B cell (primary cell): ENCODE measurements around the gene TCF23. TPM values are rescaled to one million over a fixed set of nuclear protein-coding genes. Genes with fewer than 3 reads are reported as not detected.

Experiments used
- ATAC-seq: fragments of 200-7000 bp; cut with Tn5 transposase; one replicate; pipeline ENCODE4 v1.10.0; 2021; ENCODE audit warnings: low read depth, mild to moderate bottlenecking, moderate number of reproducible peaks, moderate library complexity
- CTCF ChIA-PET: fragments of 350-600 bp; sonication (Branson Sonifier 250); formaldehyde crosslinking; loops from one replicate; lab custom pipeline; 2021; ENCODE audit warnings: antibody characterized with exemption, inconsistent platforms; lab: Charles Lee
- POLR2A ChIA-PET: fragments of 350-600 bp; sonication (Branson Sonifier 250); formaldehyde crosslinking; loops from one replicate; lab custom pipeline; 2021; ENCODE audit warnings: antibody characterized with exemption; lab: Charles Lee
- DNase-seq: peaks from one replicate; pipeline ENCODE4 v3.0.0; 2013
- H2AFZ ChIP-seq: 2 replicates; pipeline ENCODE4 v1.6.1; 2012; ENCODE audit warnings: mild to moderate bottlenecking, low read depth, low read length; ENCODE audit not compliant: insufficient read depth, poor library complexity, severe bottlenecking
- H3K27ac ChIP-seq, 2 donors: 1 replicate in 1 of 2; 2 replicates in 1 of 2; pipeline ENCODE4 v1.5.1; 2012 to 2013; ENCODE audit warnings: low read length in 2 of 2, mild to moderate bottlenecking in 2 of 2, moderate library complexity in 1 of 2
- H3K27me3 ChIP-seq, 4 experiments: fragments of 200-600 bp in 1 of 4; sonication (generic) in 1 of 4; replicated peaks in 1 of 4; 1 replicate in 2 of 4; 2 replicates in 2 of 4; pipeline versions ENCODE4 v1.6.1 to v1.7.0; 2013 to 2016; ENCODE audit warnings: low read length in 3 of 4, mild to moderate bottlenecking in 2 of 4, mixed read lengths in 1 of 4, moderate library complexity in 1 of 4; ENCODE audit not compliant: insufficient read depth in 4 of 4, control insufficient read depth in 3 of 4; ENCODE audit errors: control extremely low read depth in 1 of 4
- H3K36me3 ChIP-seq, 2 experiments: replicated peaks in 1 of 2; 1 replicate in 1 of 2; 2 replicates in 1 of 2; pipeline versions ENCODE4 v1.6.1 to v1.7.1; 2013; ENCODE audit warnings: low read length in 1 of 2; ENCODE audit not compliant: insufficient read depth in 2 of 2, control insufficient read depth in 1 of 2; ENCODE audit errors: control extremely low read depth in 1 of 2, extremely low read depth in 1 of 2
- H3K4me1 ChIP-seq, 2 donors: fragments of 200-600 bp in 1 of 2; sonication (generic) in 1 of 2; 1 replicate in 1 of 2; 2 replicates in 1 of 2; pipeline versions ENCODE4 v1.5.1 to v1.6.1; 2013 to 2017; ENCODE audit warnings: low read length in 2 of 2; ENCODE audit not compliant: control insufficient read depth in 2 of 2, insufficient read depth in 2 of 2
- H3K4me2 ChIP-seq: replicated peaks from 2 replicates; pipeline ENCODE3; 2012; ENCODE audit warnings: mild to moderate bottlenecking, low read depth, low read length; ENCODE audit not compliant: poor library complexity, severe bottlenecking
- H3K4me3 ChIP-seq, 5 experiments: fragments of 200-600 bp in 1 of 5; sonication (generic) in 1 of 5; 1 replicate in 3 of 5; 2 replicates in 2 of 5; pipeline versions ENCODE4 v1.5.1 to v1.7.0; 2011 to 2016; ENCODE audit warnings: low read length in 4 of 5, mild to moderate bottlenecking in 4 of 5, low read depth in 2 of 5, control low read depth in 1 of 5, moderate library complexity in 1 of 5; ENCODE audit not compliant: insufficient read depth in 1 of 5; ENCODE audit errors: control extremely low read depth in 1 of 5, extremely low read depth in 1 of 5
- H3K79me2 ChIP-seq: fragments of 200-600 bp; sonication (generic); one replicate; pipeline ENCODE4 v1.6.0; 2016; ENCODE audit warnings: low read length; ENCODE audit not compliant: control insufficient read depth, insufficient read depth
- H3K9ac ChIP-seq: fragments of 200-600 bp; sonication (generic); 2 replicates; pipeline ENCODE4 v1.6.1; 2017; ENCODE audit warnings: mild to moderate bottlenecking, low read length, moderate library complexity
- H3K9me3 ChIP-seq, 3 donors: one replicate each; pipeline versions ENCODE4 v1.6.1 to v1.7.1; 2013; ENCODE audit warnings: low read length in 2 of 3; ENCODE audit not compliant: control insufficient read depth in 2 of 3, insufficient read depth in 1 of 3; ENCODE audit errors: control extremely low read depth in 1 of 3
- H4K20me1 ChIP-seq: 2 replicates; pipeline ENCODE4 v1.6.0; 2012; ENCODE audit warnings: mild to moderate bottlenecking, low read length; ENCODE audit not compliant: insufficient read depth, control insufficient read depth, poor library complexity, severe bottlenecking
- H3K27ac Mint-ChIP-seq: one replicate; pipeline ENCODE4 v1.8.0; 2021; ENCODE audit warnings: mixed read lengths
- H3K27me3 Mint-ChIP-seq: one replicate; pipeline ENCODE4 v1.8.0; 2021; ENCODE audit warnings: mixed read lengths
- H3K4me1 Mint-ChIP-seq: one replicate; pipeline ENCODE4 v1.8.0; 2021; ENCODE audit warnings: mixed read lengths
- H3K4me3 Mint-ChIP-seq: one replicate; pipeline ENCODE4 v1.8.0; 2021; ENCODE audit warnings: mixed read lengths
- H3K9me3 Mint-ChIP-seq: one replicate; pipeline ENCODE4 v1.8.0; 2022; ENCODE audit warnings: mixed read lengths; ENCODE audit not compliant: insufficient read depth
- EZH2 ChIP-seq: IDR thresholded peaks from 2 replicates; pipeline ENCODE4 v1.6.1; 2012; ENCODE audit warnings: borderline replicate concordance, low read depth, mild to moderate bottlenecking, moderate library complexity, low read length; ENCODE audit not compliant: insufficient read depth, poor library complexity, severe bottlenecking
- WGBS: methylation state at CpG from one replicate; pipeline ENCODE4 v1.1.5; 2013; ENCODE audit warnings: missing lambda C conversion rate; ENCODE audit not compliant: insufficient coverage; 5-methylcytosine and 5-hydroxymethylcytosine counted together
- intact Hi-C: fragments of 100-400 bp; cut with micrococcal nuclease; formaldehyde crosslinking; loops from one replicate; pipeline ENCODE4 v1.10.0; 2022
- polyA plus RNA-seq: library from polyadenylated mRNA; depleted of rRNA; stranded (reverse); fragments of >200 nt; gene quantifications from 2 replicates; pipeline ENCODE4 v1.2.3, GENCODE V29; 2012
- total RNA-seq, 2 donors: library from RNA; stranded (reverse); fragments of 120-200 nt in 1 of 2; gene quantifications; 1 replicate in 1 of 2; 2 replicates in 1 of 2; pipeline versions ENCODE4 v1.2.3 to v1.2.4, GENCODE V29; 2013 to 2022
- TF ChIP-seq, protein P1 (sequence below): fragments of 200-600 bp; IDR thresholded peaks from one replicate; pipeline ENCODE4 v1.8.0; 2022; ENCODE audit warnings: antibody characterized with exemption, mild to moderate bottlenecking

TCF23 gene
- total and polyA plus RNA-seq, 2 donors (not counting 1 experiment from before 2014, with no cell fraction given): 0.10 TPM; not detected in 1

DNA sequence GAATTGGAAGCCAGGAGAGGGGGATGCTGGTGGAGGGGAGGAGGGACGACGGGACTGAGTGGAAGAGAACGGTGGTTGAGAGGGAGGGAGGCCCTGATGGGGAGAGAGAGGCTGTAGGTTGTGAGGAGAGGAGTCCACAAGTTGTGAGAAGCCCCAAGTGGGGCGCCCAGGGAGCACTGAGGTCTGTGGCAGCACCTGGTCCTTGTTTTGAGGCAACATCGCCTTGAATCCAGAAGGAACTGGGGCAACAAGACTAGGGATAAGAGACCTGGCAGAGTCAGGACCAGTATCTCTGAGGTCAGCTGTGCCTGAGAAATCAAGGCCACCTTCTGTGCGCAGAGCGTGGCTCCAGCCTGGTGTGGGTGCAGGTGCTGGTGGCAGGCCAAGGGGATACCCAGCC, 10.7 kb upstream of the TCF23 start:
- Mint-ChIP-seq H3K4me1 (peaks cover 16% of the 10 kb centered on the region), H3K27ac (no peak overlapping the region), H3K4me3 (no peak overlapping the region), H3K27me3 (peaks cover 8% of the 10 kb centered on the region), H3K9me3 (no peaks in the 10 kb centered on the region)
- no peak overlapping the region for H2AFZ ChIP-seq
- ChIA-PET POLR2A (no interaction called here), CTCF (no interaction called here)
- H3K36me3 ChIP-seq: no peaks in the 10 kb centered on the region
- ATAC-seq: no peak
- H3K27me3 ChIP-seq: peaks cover 0 to 8% (median 0%) of the 10 kb centered on the region in 4 experiments
- H4K20me1 ChIP-seq: peaks cover 5% of the 10 kb centered on the region
- no peak overlapping the region for H3K27ac ChIP-seq
- peaks cover 17 to 22% of the 10 kb centered on the region in 2 donors for H3K4me1 ChIP-seq
- no peak overlapping the region for H3K4me3 ChIP-seq
- peaks cover 12% of the 10 kb centered on the region for H3K79me2 ChIP-seq
- TF ChIP-seq, protein P1, sequence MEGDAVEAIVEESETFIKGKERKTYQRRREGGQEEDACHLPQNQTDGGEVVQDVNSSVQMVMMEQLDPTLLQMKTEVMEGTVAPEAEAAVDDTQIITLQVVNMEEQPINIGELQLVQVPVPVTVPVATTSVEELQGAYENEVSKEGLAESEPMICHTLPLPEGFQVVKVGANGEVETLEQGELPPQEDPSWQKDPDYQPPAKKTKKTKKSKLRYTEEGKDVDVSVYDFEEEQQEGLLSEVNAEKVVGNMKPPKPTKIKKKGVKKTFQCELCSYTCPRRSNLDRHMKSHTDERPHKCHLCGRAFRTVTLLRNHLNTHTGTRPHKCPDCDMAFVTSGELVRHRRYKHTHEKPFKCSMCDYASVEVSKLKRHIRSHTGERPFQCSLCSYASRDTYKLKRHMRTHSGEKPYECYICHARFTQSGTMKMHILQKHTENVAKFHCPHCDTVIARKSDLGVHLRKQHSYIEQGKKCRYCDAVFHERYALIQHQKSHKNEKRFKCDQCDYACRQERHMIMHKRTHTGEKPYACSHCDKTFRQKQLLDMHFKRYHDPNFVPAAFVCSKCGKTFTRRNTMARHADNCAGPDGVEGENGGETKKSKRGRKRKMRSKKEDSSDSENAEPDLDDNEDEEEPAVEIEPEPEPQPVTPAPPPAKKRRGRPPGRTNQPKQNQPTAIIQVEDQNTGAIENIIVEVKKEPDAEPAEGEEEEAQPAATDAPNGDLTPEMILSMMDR: no peak
- no peak for TF ChIP-seq EZH2
- DNase-seq: no peak
- no peak overlapping the region for H3K9ac ChIP-seq
- intact Hi-C loops: no loop called here
- 93% methylated on average over 7 of the region's 7 CpGs for WGBS
- H3K4me2 ChIP-seq: no peak overlapping the region
- H3K9me3 ChIP-seq: no peaks in the 10 kb centered on the region

DNA sequence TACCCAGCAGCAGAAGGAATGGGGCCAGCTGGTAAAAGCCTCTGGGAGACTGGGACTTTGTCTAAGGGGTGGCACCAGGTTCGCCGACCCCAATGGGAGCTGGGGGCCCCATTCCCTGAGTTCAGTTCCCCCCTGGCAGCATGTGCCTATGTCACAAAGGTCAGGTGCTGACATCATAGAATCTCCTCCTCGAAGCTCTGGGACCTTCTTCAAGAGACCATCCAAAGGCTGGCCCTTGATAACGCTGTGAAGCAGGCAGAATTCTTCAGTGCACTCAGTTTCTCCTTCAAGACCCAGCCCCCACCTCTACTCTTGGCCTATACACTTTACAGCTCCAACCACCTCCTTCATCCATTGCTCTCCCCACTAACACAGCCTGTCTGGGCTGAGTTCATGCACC, 9.5 kb upstream of the TCF23 start, which contains the start of gene PRR30:
TSS of gene PRR30 (minus strand) at position 101 of the 400 bp plus-strand sequence. CDS start 1,081 bp downstream, outside the sequence.
- no peak within 1 kb of the TSS for H2AFZ ChIP-seq
- TF ChIP-seq, protein P1: no peak
- TF ChIP-seq EZH2: no peak
- Mint-ChIP-seq H3K4me3 (no peak within 1 kb of the TSS), H3K27ac (no peak within 1 kb of the TSS), H3K9me3 (no peaks in the 10 kb centered on the region), H3K27me3 (peaks cover 18% of the 10 kb centered on the region), H3K4me1 (peaks cover 8% of the 10 kb centered on the region)
- H3K4me1 ChIP-seq: peaks cover 9 to 12% of the 10 kb centered on the region in 2 donors
- peaks cover under 1% of the 10 kb centered on the region for H3K79me2 ChIP-seq
- H4K20me1 ChIP-seq: no peaks in the 10 kb centered on the region
- no peak within 1 kb of the TSS for H3K27ac ChIP-seq
- no peak within 1 kb of the TSS for H3K9ac ChIP-seq
- ATAC-seq (no peak), DNase-seq (no peak)
- 93% methylated on average over 4 of the region's 4 CpGs for WGBS
- CTCF ChIA-PET: no interaction called here
- H3K4me3 ChIP-seq: no peak within 1 kb of the TSS
- H3K36me3 ChIP-seq: no peaks in the 10 kb centered on the region
- POLR2A ChIA-PET: no interaction called here
- peaks cover 0 to 8% (median 0%) of the 10 kb centered on the region in 4 experiments for H3K27me3 ChIP-seq
- no peak within 1 kb of the TSS for H3K4me2 ChIP-seq
- no peaks in the 10 kb centered on the region for H3K9me3 ChIP-seq
- intact Hi-C loops: no loop called here
